Measurements from ENCODE around the gene GRM1. TPM values are rescaled to one million over a fixed set of nuclear protein-coding genes. Genes with fewer than 3 reads are reported as not detected.

Gene GRM1
- polyA plus RNA-seq, 3 donors, result not detected

DNA sequence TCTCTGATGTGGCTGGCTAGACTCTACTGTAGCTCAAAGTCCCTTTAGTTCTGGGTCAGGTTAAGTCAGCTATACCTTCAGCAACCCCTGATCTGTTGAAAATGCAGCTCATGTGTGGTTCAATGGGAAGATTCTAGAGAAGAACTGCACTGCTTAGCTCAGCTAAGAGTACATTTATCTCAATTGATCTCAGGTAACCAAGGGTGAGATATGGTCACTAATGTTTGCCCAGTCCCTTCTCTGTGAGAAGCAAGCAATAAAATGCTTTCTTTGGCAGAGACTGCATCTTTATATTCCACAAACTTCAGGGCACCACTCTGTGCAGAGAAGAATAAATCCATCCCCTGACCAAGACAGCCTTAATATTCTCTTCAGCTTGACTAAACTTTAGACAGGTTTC is 274.1 kb downstream of the GRM1 start:
- H3K27me3 Mint-ChIP-seq (ENCODE audit: low read depth in 3 of 3), result peaks cover 0 to 6% (median under 1%) of the 10 kb centered on the region in 3 donors
- Histone ChIP-seq H3K27me3 (ENCODE audit: control insufficient read depth in 2 of 2, insufficient read depth in 2 of 2, low read length in 2 of 2) (no peaks in the 10 kb centered on the region), H3K9me3 (replicated peaks in 1 of 2; ENCODE audit: control insufficient read depth in 1 of 2, insufficient read depth in 1 of 2, low read length in 2 of 2) (no peaks in the 10 kb centered on the region), H3K4me2 (replicated peaks; ENCODE audit: extremely low read depth, low read length, poor library complexity, severe bottlenecking) (no peak overlapping the region), H3K79me2 (ENCODE audit: insufficient read depth, low read length) (no peaks in the 10 kb centered on the region), H3K9ac (ENCODE audit: insufficient read depth, low read length, poor library complexity, severe bottlenecking) (no peak overlapping the region), H4K20me1 (ENCODE audit: insufficient read depth, low read length) (no peaks in the 10 kb centered on the region), H3K27ac (ENCODE audit: low read depth in 1 of 2, low read length in 2 of 2) (no peak overlapping the region), H3K36me3 (replicated peaks in 1 of 2; ENCODE audit: control insufficient read depth in 1 of 2, insufficient read depth in 2 of 2, low read length in 2 of 2) (no peaks in the 10 kb centered on the region), H3K4me3 (replicated peaks in 1 of 3; ENCODE audit: low read depth in 2 of 3, low read length in 3 of 3) (no peak overlapping the region), H2AFZ (ENCODE audit: insufficient read depth, low read depth, low read length, poor library complexity, severe bottlenecking) (no peak overlapping the region), H3K4me1 (ENCODE audit: control insufficient read depth in 1 of 2, insufficient read depth in 2 of 2, low read length in 2 of 2) (peaks cover 13% of the 10 kb centered on the region in 2 donors)
- TF ChIP-seq, protein P1, sequence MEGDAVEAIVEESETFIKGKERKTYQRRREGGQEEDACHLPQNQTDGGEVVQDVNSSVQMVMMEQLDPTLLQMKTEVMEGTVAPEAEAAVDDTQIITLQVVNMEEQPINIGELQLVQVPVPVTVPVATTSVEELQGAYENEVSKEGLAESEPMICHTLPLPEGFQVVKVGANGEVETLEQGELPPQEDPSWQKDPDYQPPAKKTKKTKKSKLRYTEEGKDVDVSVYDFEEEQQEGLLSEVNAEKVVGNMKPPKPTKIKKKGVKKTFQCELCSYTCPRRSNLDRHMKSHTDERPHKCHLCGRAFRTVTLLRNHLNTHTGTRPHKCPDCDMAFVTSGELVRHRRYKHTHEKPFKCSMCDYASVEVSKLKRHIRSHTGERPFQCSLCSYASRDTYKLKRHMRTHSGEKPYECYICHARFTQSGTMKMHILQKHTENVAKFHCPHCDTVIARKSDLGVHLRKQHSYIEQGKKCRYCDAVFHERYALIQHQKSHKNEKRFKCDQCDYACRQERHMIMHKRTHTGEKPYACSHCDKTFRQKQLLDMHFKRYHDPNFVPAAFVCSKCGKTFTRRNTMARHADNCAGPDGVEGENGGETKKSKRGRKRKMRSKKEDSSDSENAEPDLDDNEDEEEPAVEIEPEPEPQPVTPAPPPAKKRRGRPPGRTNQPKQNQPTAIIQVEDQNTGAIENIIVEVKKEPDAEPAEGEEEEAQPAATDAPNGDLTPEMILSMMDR (IDR thresholded peaks at IDR 0.05), result no peak
- no peak overlapping the region for H3K27ac Mint-ChIP-seq
- H3K36me3 Mint-ChIP-seq, result no peaks in the 10 kb centered on the region
- DNase-seq, result no peak
- intact Hi-C loops (cut with micrococcal nuclease), result no loop called here
- peaks cover 21% of the 10 kb centered on the region for H3K4me1 Mint-ChIP-seq
- peaks cover 0 to 1% (median 0%) of the 10 kb centered on the region in 7 donors for H3K9me3 Mint-ChIP-seq
- H3K4me3 Mint-ChIP-seq, result no peak overlapping the region

DNA sequence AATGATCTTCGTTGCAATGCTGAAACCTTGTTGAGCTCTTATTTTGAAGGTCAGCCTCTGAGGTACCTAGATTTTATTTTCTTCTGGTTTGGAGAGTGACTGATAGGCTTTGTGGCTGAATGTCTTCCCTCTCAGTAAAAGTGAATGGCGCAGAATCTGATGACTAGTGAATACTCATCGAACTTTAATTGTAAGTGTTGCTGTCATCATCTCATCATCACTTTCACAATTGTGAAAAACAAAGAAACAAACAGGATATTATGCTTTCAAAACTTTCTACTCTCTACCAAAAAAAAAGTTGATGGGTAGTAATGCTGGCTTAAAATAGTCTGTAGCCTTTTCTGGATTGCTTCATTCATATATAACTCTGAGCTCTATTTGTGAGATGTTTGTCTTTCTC is 275.3 kb downstream of the GRM1 start:
- Mint-ChIP-seq H3K4me3 (no peak overlapping the region), H3K4me1 (peaks cover 21% of the 10 kb centered on the region), H3K36me3 (no peaks in the 10 kb centered on the region), H3K9me3 (peaks cover 0 to 1% (median 0%) of the 10 kb centered on the region in 7 donors), H3K27ac (peak overlapping the region in 2 of 7 donors; percentile 28 to 44), H3K27me3 (ENCODE audit: low read depth in 3 of 3) (peaks cover 0 to 6% (median 0%) of the 10 kb centered on the region in 3 donors)
- Histone ChIP-seq H3K79me2 (ENCODE audit: insufficient read depth, low read length) (no peaks in the 10 kb centered on the region), H3K27ac (ENCODE audit: low read depth in 1 of 2, low read length in 2 of 2) (no peak overlapping the region), H4K20me1 (ENCODE audit: insufficient read depth, low read length) (no peaks in the 10 kb centered on the region), H2AFZ (ENCODE audit: insufficient read depth, low read depth, low read length, poor library complexity, severe bottlenecking) (no peak overlapping the region), H3K36me3 (replicated peaks in 1 of 2; ENCODE audit: control insufficient read depth in 1 of 2, insufficient read depth in 2 of 2, low read length in 2 of 2) (no peaks in the 10 kb centered on the region), H3K4me3 (replicated peaks in 1 of 3; ENCODE audit: low read depth in 2 of 3, low read length in 3 of 3) (no peak overlapping the region), H3K9me3 (replicated peaks in 1 of 2; ENCODE audit: control insufficient read depth in 1 of 2, insufficient read depth in 1 of 2, low read length in 2 of 2) (no peaks in the 10 kb centered on the region), H3K9ac (ENCODE audit: insufficient read depth, low read length, poor library complexity, severe bottlenecking) (no peak overlapping the region), H3K4me2 (replicated peaks; ENCODE audit: extremely low read depth, low read length, poor library complexity, severe bottlenecking) (no peak overlapping the region), H3K27me3 (ENCODE audit: control insufficient read depth in 2 of 2, insufficient read depth in 2 of 2, low read length in 2 of 2) (no peaks in the 10 kb centered on the region), H3K4me1 (ENCODE audit: control insufficient read depth in 1 of 2, insufficient read depth in 2 of 2, low read length in 2 of 2) (peaks cover 13% of the 10 kb centered on the region in 2 donors)
- TF ChIP-seq, protein P1 (IDR thresholded peaks at IDR 0.05), result no peak
- no peak for DNase-seq
- intact Hi-C loops (cut with micrococcal nuclease), result no loop called here
- WGBS (ENCODE audit: insufficient coverage), result no CpG with 5 or more reads among the region's 3 CpGs

All from CD14-positive monocyte (primary cell).